Mammary epithelial cell (primary cell): Measurements from ENCODE around the gene SRSF9.

Experiments
- EZH2 ChIP-seq: IDR thresholded peaks from 2 replicates; pipeline ENCODE4 v1.6.1; 2012; ENCODE audit warnings: low read length, inconsistent platforms, borderline replicate concordance
- TF ChIP-seq, protein P1 (sequence below), 2 donors: IDR thresholded peaks in 1 of 2; conservative IDR thresholded peaks in 1 of 2; 2 replicates each; pipeline ENCODE4 v1.5.1; 2011 to 2012; ENCODE audit warnings: inconsistent platforms in 2 of 2, low read length in 2 of 2, mild to moderate bottlenecking in 2 of 2, control low read depth in 1 of 2, low read depth in 1 of 2; ENCODE audit not compliant: insufficient read depth in 1 of 2; ENCODE audit errors: extremely low read depth in 1 of 2

GRCh38 chr12:120475643-120476042 lies 6.1 kb upstream of the SRSF9 start:
- TF ChIP-seq, protein P1, sequence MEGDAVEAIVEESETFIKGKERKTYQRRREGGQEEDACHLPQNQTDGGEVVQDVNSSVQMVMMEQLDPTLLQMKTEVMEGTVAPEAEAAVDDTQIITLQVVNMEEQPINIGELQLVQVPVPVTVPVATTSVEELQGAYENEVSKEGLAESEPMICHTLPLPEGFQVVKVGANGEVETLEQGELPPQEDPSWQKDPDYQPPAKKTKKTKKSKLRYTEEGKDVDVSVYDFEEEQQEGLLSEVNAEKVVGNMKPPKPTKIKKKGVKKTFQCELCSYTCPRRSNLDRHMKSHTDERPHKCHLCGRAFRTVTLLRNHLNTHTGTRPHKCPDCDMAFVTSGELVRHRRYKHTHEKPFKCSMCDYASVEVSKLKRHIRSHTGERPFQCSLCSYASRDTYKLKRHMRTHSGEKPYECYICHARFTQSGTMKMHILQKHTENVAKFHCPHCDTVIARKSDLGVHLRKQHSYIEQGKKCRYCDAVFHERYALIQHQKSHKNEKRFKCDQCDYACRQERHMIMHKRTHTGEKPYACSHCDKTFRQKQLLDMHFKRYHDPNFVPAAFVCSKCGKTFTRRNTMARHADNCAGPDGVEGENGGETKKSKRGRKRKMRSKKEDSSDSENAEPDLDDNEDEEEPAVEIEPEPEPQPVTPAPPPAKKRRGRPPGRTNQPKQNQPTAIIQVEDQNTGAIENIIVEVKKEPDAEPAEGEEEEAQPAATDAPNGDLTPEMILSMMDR (conservative IDR thresholded peaks at IDR 0.05 in 1 of 2, IDR thresholded peaks at IDR 0.05 in 1 of 2; ENCODE audit: extremely low read depth in 1 of 2, insufficient read depth in 1 of 2, low read depth in 1 of 2, low read length in 2 of 2) = no peak
- no peak for TF ChIP-seq EZH2
